ENCODE results near the gene SYP.

DNA sequence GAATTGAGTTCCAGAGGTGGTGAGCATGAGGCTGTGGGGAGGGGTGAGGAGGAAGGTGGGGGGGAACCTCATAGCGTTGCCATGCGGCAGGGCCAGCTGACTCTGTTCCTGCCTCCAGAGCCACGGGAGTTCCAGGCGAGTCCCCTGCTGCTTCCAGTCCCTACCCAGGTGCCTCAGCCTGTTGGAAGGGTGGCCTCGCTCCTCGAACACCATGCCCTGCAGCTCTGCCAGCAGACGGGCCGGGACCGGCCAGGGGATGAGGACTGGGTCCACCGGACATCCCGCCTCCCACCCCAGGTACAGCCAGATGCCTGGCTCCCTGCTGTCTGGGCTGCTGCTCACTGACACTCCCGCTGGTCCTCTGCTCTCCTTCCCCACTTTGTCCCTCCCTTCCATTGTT is 43.2 kb upstream of the SYP start:
- TF ChIP-seq, protein P1, sequence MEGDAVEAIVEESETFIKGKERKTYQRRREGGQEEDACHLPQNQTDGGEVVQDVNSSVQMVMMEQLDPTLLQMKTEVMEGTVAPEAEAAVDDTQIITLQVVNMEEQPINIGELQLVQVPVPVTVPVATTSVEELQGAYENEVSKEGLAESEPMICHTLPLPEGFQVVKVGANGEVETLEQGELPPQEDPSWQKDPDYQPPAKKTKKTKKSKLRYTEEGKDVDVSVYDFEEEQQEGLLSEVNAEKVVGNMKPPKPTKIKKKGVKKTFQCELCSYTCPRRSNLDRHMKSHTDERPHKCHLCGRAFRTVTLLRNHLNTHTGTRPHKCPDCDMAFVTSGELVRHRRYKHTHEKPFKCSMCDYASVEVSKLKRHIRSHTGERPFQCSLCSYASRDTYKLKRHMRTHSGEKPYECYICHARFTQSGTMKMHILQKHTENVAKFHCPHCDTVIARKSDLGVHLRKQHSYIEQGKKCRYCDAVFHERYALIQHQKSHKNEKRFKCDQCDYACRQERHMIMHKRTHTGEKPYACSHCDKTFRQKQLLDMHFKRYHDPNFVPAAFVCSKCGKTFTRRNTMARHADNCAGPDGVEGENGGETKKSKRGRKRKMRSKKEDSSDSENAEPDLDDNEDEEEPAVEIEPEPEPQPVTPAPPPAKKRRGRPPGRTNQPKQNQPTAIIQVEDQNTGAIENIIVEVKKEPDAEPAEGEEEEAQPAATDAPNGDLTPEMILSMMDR (IDR thresholded peaks at IDR 0.05), result no peak
- TF ChIP-seq POLR2A (IDR thresholded peaks at IDR 0.05) (no peak), POLR2AphosphoS5 (IDR thresholded peaks at IDR 0.05) (no peak), EP300 (IDR thresholded peaks at IDR 0.05) (no peak)

Data from sigmoid colon (tissue), 4 donors.